ENCODE results near the gene CACNB1. TPM values are rescaled to one million over a fixed set of nuclear protein-coding genes. Genes with fewer than 3 reads are reported as not detected.

The CACNB1 gene
- total RNA-seq, 1 experiment from 2014 or later = 6.6 TPM

GRCh38 chr17:39225308-39225958 lies 28.0 kb upstream of the CACNB1 start, which contains the start of gene STAC2:
STAC2 (minus strand) TSS chr17:39225945; CDS start chr17:39225502, 443 bp downstream.
- ChIA-PET POLR2A (no interaction called here), CTCF (interaction anchor here (0.6 to 0.9 kb wide), 3 partner anchors 16 to 49 kb away, joined by 3 to 5 read pairs (median 3); no protein-coding TSS in a partner anchor)
- intact Hi-C loops (cut with micrococcal nuclease) = no loop called here
- no TSS peak for BruUV-seq (replicated peaks)
- Mint-ChIP-seq H3K27me3 (ENCODE audit: insufficient read depth, unreplicated experiment) (peaks cover 30% of the 10 kb centered on the region), H3K4me3 (ENCODE audit: unreplicated experiment) (peak within 1 kb of the TSS; percentile 47), H3K27ac (ENCODE audit: low read depth, unreplicated experiment) (no peak within 1 kb of the TSS), H3K4me1 (ENCODE audit: insufficient read depth, unreplicated experiment) (peaks cover 29% of the 10 kb centered on the region), H3K36me3 (ENCODE audit: insufficient read depth, unreplicated experiment) (no peaks in the 10 kb centered on the region), H3K9me3 (ENCODE audit: unreplicated experiment) (no peaks in the 10 kb centered on the region)
- no peak for TF ChIP-seq CTCF (IDR thresholded peaks at IDR 0.05; ENCODE audit: unreplicated experiment)
- no peak for DNase-seq (ENCODE audit: unreplicated experiment)

- intact Hi-C loops (cut with micrococcal nuclease) = no loop called here
Observed at GRCh38 chr17:39224778-39225307, 27.4 kb upstream of the CACNB1 start.

GRCh38 chr17:39223907-39224777 lies 26.7 kb upstream of the CACNB1 start:
- no peak for TF ChIP-seq CTCF (IDR thresholded peaks at IDR 0.05; ENCODE audit: unreplicated experiment)
- H3K27ac Mint-ChIP-seq (ENCODE audit: low read depth, unreplicated experiment) = no peak overlapping the region
- ChIA-PET CTCF (interaction anchor here (0.6 to 2.2 kb wide), 5 partner anchors 10 to 184 kb away, joined by 3 to 10 read pairs (median 4); no protein-coding TSS in a partner anchor), POLR2A (interaction anchor here (1.0 to 1.9 kb wide), 2 partner anchors 11 to 24 kb away, joined by 4 to 8 read pairs; partner anchors contain the start of gene RPL19)
- H3K4me1 Mint-ChIP-seq (ENCODE audit: insufficient read depth, unreplicated experiment) = peaks cover 24% of the 10 kb centered on the region
- peaks cover 30% of the 10 kb centered on the region for H3K27me3 Mint-ChIP-seq (ENCODE audit: insufficient read depth, unreplicated experiment)
- H3K4me3 Mint-ChIP-seq (ENCODE audit: unreplicated experiment) = peak overlapping the region; percentile 35
- no TSS peak for BruUV-seq (replicated peaks)
- H3K9me3 Mint-ChIP-seq (ENCODE audit: unreplicated experiment) = no peaks in the 10 kb centered on the region
- no peak for DNase-seq (ENCODE audit: unreplicated experiment)
- intact Hi-C loops (cut with micrococcal nuclease) = no loop called here
- H3K36me3 Mint-ChIP-seq (ENCODE audit: insufficient read depth, unreplicated experiment) = no peaks in the 10 kb centered on the region

More at GRCh38 chr17:39224778-39225307, 27.4 kb upstream of the CACNB1 start:
- H3K4me3 Mint-ChIP-seq (ENCODE audit: unreplicated experiment) = peak overlapping the region; percentile 35
- no peak overlapping the region for H3K27ac Mint-ChIP-seq (ENCODE audit: low read depth, unreplicated experiment)
- peaks cover 28% of the 10 kb centered on the region for H3K4me1 Mint-ChIP-seq (ENCODE audit: insufficient read depth, unreplicated experiment)
- peaks cover 30% of the 10 kb centered on the region for H3K27me3 Mint-ChIP-seq (ENCODE audit: insufficient read depth, unreplicated experiment)
- no peak for TF ChIP-seq CTCF (IDR thresholded peaks at IDR 0.05; ENCODE audit: unreplicated experiment)
- no TSS peak for BruUV-seq (replicated peaks)
- H3K9me3 Mint-ChIP-seq (ENCODE audit: unreplicated experiment) = no peaks in the 10 kb centered on the region
- POLR2A ChIA-PET = no interaction called here
- no peak for DNase-seq (ENCODE audit: unreplicated experiment)
- no peaks in the 10 kb centered on the region for H3K36me3 Mint-ChIP-seq (ENCODE audit: insufficient read depth, unreplicated experiment)
- CTCF ChIA-PET = no interaction called here

Measured in MCF 10A (cell line).